A673 (cell line): ENCODE measurements around the gene RASGRP2.

Experiments used
- EZH2 ChIP-seq: fragments of 200-600 bp; sonication (generic); IDR thresholded peaks from 2 replicates; pipeline ENCODE4 v1.6.1; 2017; ENCODE audit warnings: borderline replicate concordance, low read depth, mild to moderate bottlenecking, mixed read lengths, antibody characterized with exemption, low read length; ENCODE audit not compliant: poor library complexity, severe bottlenecking
- TF ChIP-seq, protein P1 (sequence below): fragments of 300-800, 200-600 bp; sonication (generic); conservative IDR thresholded peaks from 2 replicates; pipeline ENCODE4 v1.5.1; 2017; ENCODE audit warnings: low read depth, mild to moderate bottlenecking, antibody characterized with exemption, low read length, moderate library complexity, mixed read lengths

GRCh38 chr11:64687204-64687603, 56.7 kb downstream of the RASGRP2 start:
- TF ChIP-seq, protein P1, sequence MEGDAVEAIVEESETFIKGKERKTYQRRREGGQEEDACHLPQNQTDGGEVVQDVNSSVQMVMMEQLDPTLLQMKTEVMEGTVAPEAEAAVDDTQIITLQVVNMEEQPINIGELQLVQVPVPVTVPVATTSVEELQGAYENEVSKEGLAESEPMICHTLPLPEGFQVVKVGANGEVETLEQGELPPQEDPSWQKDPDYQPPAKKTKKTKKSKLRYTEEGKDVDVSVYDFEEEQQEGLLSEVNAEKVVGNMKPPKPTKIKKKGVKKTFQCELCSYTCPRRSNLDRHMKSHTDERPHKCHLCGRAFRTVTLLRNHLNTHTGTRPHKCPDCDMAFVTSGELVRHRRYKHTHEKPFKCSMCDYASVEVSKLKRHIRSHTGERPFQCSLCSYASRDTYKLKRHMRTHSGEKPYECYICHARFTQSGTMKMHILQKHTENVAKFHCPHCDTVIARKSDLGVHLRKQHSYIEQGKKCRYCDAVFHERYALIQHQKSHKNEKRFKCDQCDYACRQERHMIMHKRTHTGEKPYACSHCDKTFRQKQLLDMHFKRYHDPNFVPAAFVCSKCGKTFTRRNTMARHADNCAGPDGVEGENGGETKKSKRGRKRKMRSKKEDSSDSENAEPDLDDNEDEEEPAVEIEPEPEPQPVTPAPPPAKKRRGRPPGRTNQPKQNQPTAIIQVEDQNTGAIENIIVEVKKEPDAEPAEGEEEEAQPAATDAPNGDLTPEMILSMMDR = no peak
- TF ChIP-seq EZH2 = no peak
